ENCODE data around the gene CTTNBP2. TPM values are rescaled to one million over a fixed set of nuclear protein-coding genes. Genes with fewer than 3 reads are reported as not detected.

CTTNBP2 gene
- total RNA-seq, 1 donor from 2014 or later: 3.0 TPM

- H3K4me1 ChIP-seq: peaks cover 0 to 11% of the 10 kb centered on the region in 2 donors
- DNase-seq (ENCODE audit: low spot score in 2 of 2): no peak
- H3K36me3 ChIP-seq: no peaks in the 10 kb centered on the region
- no peak overlapping the region for H3K27ac ChIP-seq
- intact Hi-C loops (cut with DNase I): no loop called here
- no peaks in the 10 kb centered on the region for H3K27me3 ChIP-seq
- peak overlapping the region; percentile 9 to 36 for H3K4me3 ChIP-seq
- TF ChIP-seq CTCF (IDR thresholded peaks at IDR 0.05): no peak
- no peaks in the 10 kb centered on the region for H3K9me3 ChIP-seq
Observed at GRCh38 chr7:117830422-117830954, 42.8 kb downstream of the CTTNBP2 start.

- Histone ChIP-seq H3K27ac (no peak overlapping the region), H3K27me3 (no peaks in the 10 kb centered on the region), H3K4me3 (peak overlapping the region in 1 of 2 donors; percentile 36), H3K9me3 (no peaks in the 10 kb centered on the region), H3K36me3 (no peaks in the 10 kb centered on the region), H3K4me1 (peaks cover 0 to 11% of the 10 kb centered on the region in 2 donors)
- no peak for DNase-seq (ENCODE audit: low spot score in 2 of 2)
- intact Hi-C loops (cut with DNase I): no loop called here
- no peak for TF ChIP-seq CTCF (IDR thresholded peaks at IDR 0.05)
Observed at GRCh38 chr7:117829450-117830117, 43.7 kb downstream of the CTTNBP2 start.

GRCh38 chr7:117828825-117829224 is 44.4 kb downstream of the CTTNBP2 start:
- no peak for TF ChIP-seq CTCF (IDR thresholded peaks at IDR 0.05)
- no peaks in the 10 kb centered on the region for H3K36me3 ChIP-seq
- intact Hi-C loops (cut with DNase I): no loop called here
- no peaks in the 10 kb centered on the region for H3K27me3 ChIP-seq
- H3K27ac ChIP-seq: no peak overlapping the region
- no peak for DNase-seq (ENCODE audit: low spot score in 2 of 2)
- peaks cover 0 to 11% of the 10 kb centered on the region in 2 donors for H3K4me1 ChIP-seq
- no peak overlapping the region for H3K4me3 ChIP-seq
- no peaks in the 10 kb centered on the region for H3K9me3 ChIP-seq

- no peak for DNase-seq (ENCODE audit: low spot score in 2 of 2)
- intact Hi-C loops (cut with DNase I): no loop called here
- no peaks in the 10 kb centered on the region for H3K9me3 ChIP-seq
- H3K36me3 ChIP-seq: no peaks in the 10 kb centered on the region
- H3K27me3 ChIP-seq: no peaks in the 10 kb centered on the region
- peaks cover 0 to 11% of the 10 kb centered on the region in 2 donors for H3K4me1 ChIP-seq
- no peak for TF ChIP-seq CTCF (IDR thresholded peaks at IDR 0.05)
- H3K4me3 ChIP-seq: no peak overlapping the region
- H3K27ac ChIP-seq: no peak overlapping the region
Observed at GRCh38 chr7:117827862-117828261, 45.4 kb downstream of the CTTNBP2 start.

- no peak for TF ChIP-seq CTCF (IDR thresholded peaks at IDR 0.05)
- no peaks in the 10 kb centered on the region for H3K36me3 ChIP-seq
- DNase-seq (ENCODE audit: low spot score in 2 of 2): no peak
- H3K27me3 ChIP-seq: no peaks in the 10 kb centered on the region
- intact Hi-C loops (cut with DNase I): no loop called here
- H3K4me1 ChIP-seq: peaks cover 0 to 10% of the 10 kb centered on the region in 2 donors
- H3K9me3 ChIP-seq: no peaks in the 10 kb centered on the region
- H3K4me3 ChIP-seq: no peak overlapping the region
- H3K27ac ChIP-seq: no peak overlapping the region
Observed at GRCh38 chr7:117825132-117825531, 48.1 kb downstream of the CTTNBP2 start.
